Activated CD4-positive, alpha-beta T cell treated with anti-CD3 and anti-CD28 coated beads, Interleukin-2, Interleukin-6, amounts not matched to agents 100 ng/mL and 50 ng/mL, durations not matched to agents 16 hours and 8 hours (primary cell): Measurements from ENCODE around the gene RMI1.
A peak's percentile ranks its signal among the peaks of the same experiment; 100 is the strongest.
"Not testable (repeated sequence)": the region's sequence is repeated elsewhere in the genome, so short reads cannot be mapped to it uniquely, and the experiment has no call there.

Experiments
- DNase-seq: peaks from one replicate; pipeline ENCODE4 v3.0.0-alpha.2; 2020

Gene RMI1

DNA sequence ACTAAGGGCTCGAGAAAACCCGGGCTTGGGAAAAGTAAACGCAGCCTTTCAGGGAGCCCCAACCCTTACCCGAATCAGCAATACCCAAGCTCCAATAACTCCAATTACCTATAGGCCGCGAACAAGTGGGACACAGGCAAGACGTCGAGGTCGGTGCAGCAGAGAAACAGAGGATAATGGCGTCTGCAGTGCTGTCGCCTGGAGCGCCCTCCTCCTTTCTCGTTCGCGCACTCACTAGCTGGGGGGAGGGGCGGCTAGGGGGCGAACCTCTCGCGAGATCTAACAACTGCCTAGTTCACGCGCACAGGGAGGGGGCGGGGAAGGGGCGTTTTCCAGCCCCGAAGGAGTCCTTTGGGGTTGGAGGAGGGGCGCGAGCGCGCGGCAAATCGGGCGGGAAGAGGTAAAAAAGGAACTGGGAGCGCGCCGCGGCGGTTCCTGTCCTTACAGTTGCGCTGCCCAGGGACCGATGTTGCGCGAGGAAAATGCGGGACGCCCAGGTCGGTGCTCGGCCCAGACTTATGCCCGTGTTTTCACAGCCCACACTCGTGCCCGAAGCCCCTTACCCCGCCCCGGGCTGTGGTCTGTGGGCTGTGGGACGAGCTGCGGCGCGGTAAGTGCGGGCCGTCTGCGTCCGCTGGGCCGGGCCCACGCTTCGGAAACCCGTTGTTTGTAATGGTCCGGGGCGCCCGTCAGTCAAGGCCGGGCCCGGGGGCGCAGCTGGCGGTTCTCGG is at the start of gene RMI1:
Gene RMI1, plus strand, starts transcription at position 411 of the 731 bp plus-strand sequence. CDS start 20,182 bp downstream, outside the sequence.
- peak; percentile 100 for DNase-seq

DNA sequence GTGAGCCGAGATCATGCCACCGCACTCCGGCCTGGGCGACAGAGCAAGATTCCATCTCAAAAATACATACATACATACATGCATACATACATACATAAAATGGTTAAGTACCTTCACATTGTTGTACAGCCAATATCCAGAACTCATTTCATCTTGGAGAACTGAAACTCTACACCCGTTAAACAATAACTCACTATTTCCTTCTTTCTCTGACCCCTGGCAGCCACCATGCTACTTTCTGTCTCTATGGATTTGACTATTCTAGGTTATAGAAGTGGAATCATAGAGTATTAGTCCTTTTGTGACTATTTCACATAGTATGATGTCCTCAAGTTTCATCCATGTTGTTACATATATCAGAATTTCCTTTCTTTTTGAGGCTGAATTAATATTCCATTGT is 49.7 kb upstream of the RMI1 start:
- DNase-seq: no peak

DNA sequence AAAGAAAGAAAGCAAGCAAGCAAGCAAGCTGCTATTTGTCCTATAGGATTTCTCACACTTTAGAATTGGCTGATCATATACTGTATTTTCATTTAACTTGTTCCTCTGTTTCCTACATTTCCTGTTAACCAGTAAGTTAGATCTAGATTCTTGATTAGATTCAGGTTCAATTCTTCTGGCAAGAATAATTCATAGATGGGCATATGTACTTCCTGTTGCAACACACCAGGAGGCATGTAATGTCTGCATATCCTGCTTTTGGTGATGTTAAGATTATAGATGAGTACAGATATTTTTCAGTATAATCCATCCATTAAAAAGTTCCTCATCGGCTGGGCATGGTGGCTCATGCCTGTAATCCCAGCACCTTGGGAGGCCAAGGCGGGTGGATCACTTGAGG is 48.6 kb upstream of the RMI1 start:
- DNase-seq: no peak

DNA sequence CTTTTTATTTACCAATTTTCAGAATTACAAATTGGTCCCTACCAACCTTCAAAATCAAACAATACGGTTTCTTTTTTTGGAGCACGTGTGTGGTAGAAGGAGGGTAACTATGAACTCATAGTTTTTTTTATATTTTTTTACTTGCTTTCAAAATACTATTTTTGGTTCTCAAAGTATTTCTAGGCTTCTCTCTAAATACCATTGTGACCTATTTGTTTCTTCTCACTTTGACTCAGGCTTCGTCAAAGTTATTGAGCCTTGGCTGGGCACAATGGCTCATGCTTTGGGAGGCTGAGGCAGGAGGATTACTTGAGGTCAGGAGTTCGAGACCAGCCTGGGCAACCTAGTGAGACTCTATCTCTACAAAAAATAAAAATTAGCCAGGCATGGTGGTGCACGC is 47.8 kb upstream of the RMI1 start:
- no peak for DNase-seq

DNA sequence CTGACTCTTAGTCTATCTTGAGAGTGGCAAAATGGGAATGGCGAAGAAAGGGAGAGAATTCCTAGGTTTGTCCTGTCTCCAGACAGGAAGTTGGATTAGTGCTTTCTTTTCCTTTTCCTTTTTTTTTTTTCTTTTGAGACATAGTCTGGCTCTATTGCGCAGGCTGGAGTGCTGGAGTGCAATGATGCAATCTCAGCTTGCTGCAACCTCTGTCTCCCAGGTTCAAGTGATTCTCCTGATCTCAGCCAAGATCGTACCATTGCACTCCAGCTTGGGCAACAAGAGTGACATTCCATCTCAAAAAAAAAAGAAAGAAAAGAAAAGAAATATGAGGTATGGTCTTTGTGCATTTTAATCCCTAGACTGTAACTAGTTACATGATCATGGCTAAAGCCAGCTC is 46.8 kb upstream of the RMI1 start:
- DNase-seq: no peak

DNA sequence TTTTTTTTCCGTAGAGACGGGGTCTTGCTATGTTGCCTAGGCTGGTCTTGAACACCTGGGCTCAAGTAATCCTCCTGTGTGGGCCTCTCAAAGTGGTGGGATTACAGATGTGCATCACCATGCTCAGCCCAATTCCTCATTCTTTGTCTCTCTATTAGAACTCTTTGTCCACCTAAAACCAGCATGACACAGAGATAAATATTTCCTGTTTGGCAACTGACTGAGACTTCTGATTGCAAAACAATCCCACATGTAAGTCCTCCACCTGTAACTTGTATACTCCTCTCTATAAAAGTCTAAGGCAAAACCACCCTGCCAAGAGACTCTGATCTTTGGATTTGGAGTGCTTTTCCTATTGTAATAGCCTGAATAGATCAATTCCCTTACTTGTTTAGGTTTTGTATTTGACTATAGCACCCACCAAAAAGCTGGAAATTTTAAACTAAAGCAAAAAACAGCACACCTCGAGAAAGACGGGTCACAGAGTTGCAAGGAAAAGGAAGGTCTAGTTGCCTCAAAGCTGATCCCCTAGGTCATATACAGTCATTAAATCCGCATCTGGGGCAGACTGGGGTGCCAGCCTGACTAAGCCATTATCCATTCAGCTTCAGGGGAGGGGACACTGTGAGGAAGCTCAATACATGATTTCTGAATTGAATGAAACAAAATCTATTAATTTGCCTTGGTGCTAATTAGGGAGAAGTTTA is 45.9 kb upstream of the RMI1 start:
- DNase-seq: no peak

- DNase-seq: no peak
Measured at GRCh38 chr9:83935276-83935935, 45.2 kb upstream of the RMI1 start.

DNA sequence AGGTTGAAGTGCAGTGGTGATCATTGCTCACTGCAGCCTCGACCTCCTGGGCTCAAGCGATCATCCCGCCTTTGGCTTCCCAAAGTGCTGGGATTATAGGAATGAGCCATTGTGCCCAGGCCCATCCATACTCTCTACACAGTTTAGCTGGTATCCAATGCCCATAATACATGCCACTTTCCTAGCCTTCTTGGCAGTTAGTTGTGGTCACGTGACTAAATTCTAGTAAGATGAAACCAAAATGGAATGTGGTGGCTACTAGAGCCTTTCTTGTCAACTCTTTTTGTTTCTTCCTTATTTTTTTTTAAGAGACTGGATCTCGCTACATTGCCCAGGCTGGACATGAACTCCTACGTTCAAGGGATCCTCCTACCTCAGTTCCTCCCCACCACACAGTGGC is 44.1 kb upstream of the RMI1 start:
- DNase-seq: no peak

- peak; percentile 79 for DNase-seq
Measured at GRCh38 chr9:83937861-83938455, 42.6 kb upstream of the RMI1 start.

DNA sequence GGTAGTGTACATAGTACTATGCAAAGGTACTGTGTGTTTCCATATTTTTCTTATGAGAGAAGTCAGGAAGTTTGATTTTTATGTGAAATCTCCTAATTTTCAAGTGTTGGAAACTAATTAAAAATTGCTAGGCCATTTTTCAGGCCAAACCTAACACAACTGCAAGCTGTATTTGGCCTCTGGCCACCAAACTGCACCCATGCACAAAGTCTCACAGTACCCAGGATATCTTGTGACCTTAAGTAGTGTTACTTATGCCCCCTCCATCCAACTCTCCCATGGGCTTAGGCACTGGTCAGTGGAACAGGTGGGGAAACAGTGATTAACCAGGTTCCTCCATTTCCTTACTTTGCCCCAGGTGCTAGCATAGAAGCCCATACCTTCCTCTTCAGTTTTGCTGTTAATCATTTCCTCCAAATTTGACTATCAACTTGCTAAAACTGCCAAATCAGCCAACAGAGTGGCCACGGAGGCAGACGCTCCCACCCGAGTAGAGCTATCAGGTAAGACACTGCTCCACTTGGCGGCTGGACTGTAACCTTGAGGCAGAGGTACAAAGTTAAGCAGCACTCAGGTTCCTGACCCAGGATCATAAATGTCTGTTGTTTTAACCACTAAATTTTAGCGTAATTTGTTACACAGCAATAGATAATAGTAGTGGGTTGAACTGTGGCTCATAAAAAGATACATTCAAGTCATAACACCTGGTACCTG is 39.9 kb upstream of the RMI1 start:
- no peak for DNase-seq

DNA sequence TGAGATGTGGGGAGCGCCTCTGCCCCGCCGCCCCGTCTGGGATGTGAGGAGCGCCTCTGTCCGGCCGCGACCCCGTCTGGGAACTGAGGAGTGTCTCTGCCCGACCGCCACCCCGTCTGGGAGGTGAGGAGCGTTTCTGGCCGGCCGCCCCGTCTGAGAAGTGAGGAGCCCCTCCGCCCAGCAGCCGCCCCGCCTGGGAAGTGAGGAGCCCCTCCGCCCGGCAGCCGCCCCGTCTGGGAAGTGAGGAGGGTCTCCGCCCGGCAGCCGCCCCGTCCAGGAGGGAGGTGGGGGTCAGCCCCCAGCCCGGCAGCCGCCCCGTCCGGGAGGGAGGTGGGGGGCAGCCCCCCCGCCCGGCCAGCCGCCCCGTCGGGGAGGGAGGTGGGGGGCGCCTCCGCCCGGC is 32.5 kb upstream of the RMI1 start:
- not testable (repeated sequence) for DNase-seq

DNA sequence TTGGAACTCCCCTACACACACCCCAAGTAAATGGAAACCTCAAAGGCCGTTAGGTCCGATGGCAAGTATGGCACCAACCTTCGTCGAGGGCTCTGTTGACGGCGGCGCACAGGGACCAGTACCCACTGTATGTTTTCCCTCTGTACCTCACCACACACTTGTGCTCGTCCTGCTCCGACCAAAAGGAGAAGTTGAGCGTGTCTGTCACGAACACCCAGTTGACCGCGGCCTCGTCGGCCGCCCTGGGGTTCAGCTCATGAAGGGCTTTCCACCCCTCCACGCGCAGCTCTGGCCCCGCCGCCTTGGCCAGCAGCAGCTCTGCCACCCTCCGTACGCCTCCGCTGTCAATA is 24.5 kb upstream of the RMI1 start:
- DNase-seq: peak; percentile 34

- DNase-seq: peak; percentile 81
Measured at GRCh38 chr9:83956436-83957247, 24.0 kb upstream of the RMI1 start.

DNA sequence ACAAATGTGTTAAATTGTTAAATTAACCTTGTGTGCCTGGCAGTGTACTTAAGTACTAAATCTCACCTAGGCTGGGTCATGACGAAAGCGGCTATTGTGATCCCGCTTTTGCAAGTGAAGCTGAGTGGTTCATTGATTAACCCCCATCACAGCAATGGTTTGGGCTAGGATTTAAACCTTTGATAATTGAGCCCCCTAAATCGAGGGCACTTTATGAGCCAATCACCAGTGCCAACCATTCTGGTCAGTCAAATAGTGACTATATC is 23.4 kb upstream of the RMI1 start:
- no peak for DNase-seq

GRCh38 chr9:83959061-83959460 is 21.5 kb upstream of the RMI1 start:
- DNase-seq: no peak

DNA sequence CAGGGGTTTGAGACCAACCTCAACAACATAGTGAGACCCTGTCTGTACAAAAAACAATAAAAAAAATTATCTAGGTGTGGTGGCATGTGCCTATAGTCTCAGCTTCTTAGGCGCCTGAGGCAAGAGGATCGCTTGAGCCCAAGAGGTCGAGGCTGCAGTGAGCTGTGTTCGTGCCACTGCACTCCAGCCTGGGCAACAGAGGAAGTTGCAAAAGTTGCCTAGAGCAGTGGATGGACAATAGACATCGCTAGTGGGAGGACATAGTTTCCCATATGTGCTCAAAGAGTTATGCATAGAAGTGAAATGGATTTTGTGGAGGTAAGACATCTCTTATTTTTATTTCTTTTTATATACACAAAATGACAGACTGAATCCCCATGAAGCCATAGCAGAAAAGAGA is 19.6 kb upstream of the RMI1 start:
- no peak for DNase-seq

- DNase-seq: no peak
Measured at GRCh38 chr9:83962165-83962564, 18.4 kb upstream of the RMI1 start.

DNA sequence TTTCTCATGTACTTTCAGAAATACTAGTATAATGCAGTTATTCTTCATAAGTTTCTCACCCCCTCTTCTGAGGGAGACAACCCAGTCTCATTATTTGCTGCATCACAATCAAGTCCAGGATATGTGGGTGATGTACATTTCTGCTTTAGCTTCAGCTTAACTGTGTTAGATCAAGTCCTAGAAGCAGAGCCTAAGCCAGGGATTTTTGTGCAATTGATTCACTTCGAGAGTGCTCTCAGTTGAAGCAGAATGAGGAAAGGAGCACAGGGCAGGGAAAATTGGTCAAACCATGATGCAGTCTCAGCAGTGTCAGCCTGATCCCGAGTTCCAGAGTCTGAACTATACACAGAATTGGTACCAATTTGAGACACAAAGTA is 15.6 kb upstream of the RMI1 start:
- no peak for DNase-seq

- DNase-seq: no peak
Measured at GRCh38 chr9:83965350-83966208, 15.0 kb upstream of the RMI1 start.

GRCh38 chr9:83966209-83966582 is 14.4 kb upstream of the RMI1 start:
- DNase-seq: no peak

GRCh38 chr9:83967073-83967472 is 13.5 kb upstream of the RMI1 start:
- no peak for DNase-seq

DNA sequence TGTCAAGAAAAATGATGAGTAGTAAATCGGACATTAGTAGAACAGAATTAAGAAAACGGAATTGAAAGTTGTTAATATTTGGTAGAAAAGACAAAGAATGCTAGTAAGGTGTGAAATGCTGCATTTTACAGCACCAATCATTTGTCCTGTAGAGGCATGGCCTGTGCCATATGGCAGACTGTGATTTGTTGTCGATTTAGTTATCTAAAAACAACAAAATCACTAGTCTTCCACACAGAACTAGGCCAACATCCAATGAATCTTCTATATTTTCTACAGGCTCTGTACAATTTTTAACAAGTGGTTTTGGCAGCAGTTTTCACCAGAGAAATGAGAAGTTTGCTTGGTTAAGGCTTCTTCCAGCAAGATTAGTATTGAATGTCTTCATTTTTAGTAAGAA is 11.0 kb upstream of the RMI1 start:
- DNase-seq: no peak
